Muscle layer of colon (tissue), 2 donors: ENCODE data around the gene NFIX.
"Not testable (repeated sequence)": the region's sequence is repeated elsewhere in the genome, so short reads cannot be mapped to it uniquely, and the experiment has no call there.

Source experiments
- H3K27ac ChIP-seq: one replicate; pipeline ENCODE4 v1.7.0; 2013; ENCODE audit warnings: low read depth, mild to moderate bottlenecking, low read length, moderate library complexity
- H3K27me3 ChIP-seq, 2 donors: one replicate each; pipeline ENCODE4 v1.7.0; 2013; ENCODE audit warnings: low read length in 2 of 2, mild to moderate bottlenecking in 2 of 2; ENCODE audit not compliant: insufficient read depth in 2 of 2, control insufficient read depth in 1 of 2
- H3K36me3 ChIP-seq: one replicate; pipeline ENCODE4 v1.7.0; 2013; ENCODE audit warnings: mild to moderate bottlenecking, low read length; ENCODE audit not compliant: insufficient read depth
- H3K4me1 ChIP-seq: one replicate; pipeline ENCODE4 v1.7.0; 2013; ENCODE audit warnings: mild to moderate bottlenecking, low read length; ENCODE audit not compliant: insufficient read depth
- H3K4me3 ChIP-seq, 2 donors: one replicate each; pipeline ENCODE4 v1.7.0; 2013; ENCODE audit warnings: low read length in 2 of 2, low read depth in 1 of 2, mild to moderate bottlenecking in 1 of 2, moderate library complexity in 1 of 2
- H3K9ac ChIP-seq: one replicate; pipeline ENCODE4 v1.7.0; 2013; ENCODE audit warnings: low read length
- H3K9me3 ChIP-seq: one replicate; pipeline ENCODE4 v1.7.0; 2013; ENCODE audit warnings: mild to moderate bottlenecking, low read length
- donor health status: abdominal sarcoma.
- donor health status: Adenocarcinoma of cecum.

NFIX gene

DNA sequence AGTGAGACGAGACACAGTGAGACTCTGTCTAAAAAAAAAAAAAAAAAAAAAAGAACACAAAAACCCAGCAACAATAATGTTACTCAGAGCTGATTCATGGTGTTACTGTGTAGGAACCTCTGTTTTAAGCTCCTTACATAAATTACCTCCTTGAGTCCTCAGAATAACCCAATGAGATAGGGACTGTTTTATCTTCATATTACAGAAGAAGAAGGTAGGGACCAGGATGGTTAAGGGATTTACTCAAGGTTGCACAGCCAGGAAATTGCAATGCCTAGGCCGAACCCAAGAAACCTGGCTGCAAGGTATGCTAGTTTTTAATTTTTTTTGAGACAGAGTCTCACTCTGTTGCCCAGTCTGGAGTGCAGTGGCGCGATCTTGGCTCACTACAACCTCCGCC, 27.4 kb upstream of the NFIX start:
- Histone ChIP-seq H3K9ac (no peak overlapping the region), H3K9me3 (no peaks in the 10 kb centered on the region), H3K36me3 (no peaks in the 10 kb centered on the region), H3K4me1 (peaks cover 13% of the 10 kb centered on the region), H3K27ac (no peak overlapping the region), H3K27me3 (no peaks in the 10 kb centered on the region), H3K4me3 (no peak overlapping the region)

DNA sequence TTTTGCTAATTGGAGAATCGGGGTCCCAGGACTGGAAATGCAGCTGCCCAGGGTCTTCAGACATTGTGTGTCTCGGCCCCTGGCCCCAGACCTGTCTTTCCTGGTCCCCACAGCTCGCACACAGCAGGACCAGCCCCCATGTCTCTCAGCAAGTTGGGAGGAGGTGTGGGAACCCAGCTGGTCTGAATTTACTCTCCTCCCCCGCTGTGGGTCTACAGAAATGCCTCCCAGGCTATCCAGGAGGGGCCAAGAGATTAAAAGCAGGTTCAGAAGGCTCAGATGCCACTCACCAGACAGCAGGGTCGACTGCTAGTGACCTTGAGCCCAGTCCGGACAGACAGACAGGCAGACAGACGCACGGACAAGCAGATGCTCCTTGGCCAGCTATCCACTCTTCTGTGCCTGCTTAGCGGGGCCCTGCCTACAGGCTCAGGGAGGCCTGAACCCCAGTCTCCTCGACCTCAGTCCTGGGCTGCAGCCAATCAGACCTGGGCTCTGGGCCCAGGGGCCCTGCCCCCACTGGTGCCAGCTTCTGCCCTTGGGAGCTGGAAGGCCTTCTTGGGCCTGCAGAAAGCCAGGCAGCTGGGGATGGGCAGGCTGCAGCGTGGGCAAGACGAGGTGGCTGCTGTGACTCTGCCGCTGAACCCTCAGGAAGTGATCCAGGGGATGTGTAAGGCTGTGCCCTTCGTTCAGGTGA, 25.8 kb upstream of the NFIX start, which contains the start of gene DAND5:
DAND5 (plus strand) TSS at position 285 of the 697 bp plus-strand sequence; CDS start at position 370, 85 bp downstream.
- Histone ChIP-seq H3K27me3 (no peaks in the 10 kb centered on the region), H3K36me3 (no peaks in the 10 kb centered on the region), H3K9ac (peak within 1 kb of the TSS; percentile 53), H3K4me1 (peaks cover 13% of the 10 kb centered on the region), H3K27ac (peak within 1 kb of the TSS; percentile 66), H3K9me3 (no peaks in the 10 kb centered on the region), H3K4me3 (no peak within 1 kb of the TSS)

DNA sequence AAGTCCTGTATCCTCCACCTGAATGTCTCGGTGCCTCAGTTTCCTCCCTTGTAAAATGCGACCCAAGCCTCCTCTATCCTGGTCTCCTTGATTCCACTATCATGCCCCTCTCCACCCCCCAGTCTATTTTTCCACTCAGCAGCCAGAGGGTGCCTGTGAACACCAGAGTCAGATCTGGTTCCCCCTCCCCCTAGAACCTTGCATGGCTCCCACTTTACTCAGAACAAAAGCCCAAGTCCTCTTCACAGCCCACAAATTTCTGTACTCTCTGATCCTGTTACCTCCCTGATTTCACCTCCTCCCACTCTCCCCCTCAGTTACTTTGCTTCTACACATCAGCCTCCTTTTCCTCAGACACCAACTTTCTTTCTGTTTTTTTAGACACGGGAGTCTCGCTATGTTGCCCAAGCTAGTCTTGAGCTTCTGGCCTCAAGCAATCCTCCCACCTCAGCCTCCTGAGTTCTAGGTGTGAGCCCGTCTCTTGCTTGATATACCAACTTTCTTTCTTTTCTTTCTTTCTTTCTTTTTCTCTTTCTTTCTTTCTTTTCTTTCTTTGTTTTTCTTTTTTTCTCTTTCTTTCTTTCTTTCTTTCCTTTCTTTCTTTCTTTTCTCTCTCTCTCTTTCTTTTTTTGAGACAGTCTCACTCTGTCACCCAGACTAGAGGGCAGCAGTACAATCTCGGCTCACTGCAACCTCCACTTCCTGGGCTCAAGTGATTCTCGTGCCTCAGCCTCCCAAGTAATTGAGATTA, 25.0 kb upstream of the NFIX start:
- Histone ChIP-seq H3K9ac (peak overlapping the region; percentile 53), H3K27ac (peak overlapping the region; percentile 66), H3K36me3 (no peaks in the 10 kb centered on the region), H3K4me3 (no peak overlapping the region), H3K27me3 (no peaks in the 10 kb centered on the region), H3K4me1 (peaks cover 13% of the 10 kb centered on the region), H3K9me3 (no peaks in the 10 kb centered on the region)

DNA sequence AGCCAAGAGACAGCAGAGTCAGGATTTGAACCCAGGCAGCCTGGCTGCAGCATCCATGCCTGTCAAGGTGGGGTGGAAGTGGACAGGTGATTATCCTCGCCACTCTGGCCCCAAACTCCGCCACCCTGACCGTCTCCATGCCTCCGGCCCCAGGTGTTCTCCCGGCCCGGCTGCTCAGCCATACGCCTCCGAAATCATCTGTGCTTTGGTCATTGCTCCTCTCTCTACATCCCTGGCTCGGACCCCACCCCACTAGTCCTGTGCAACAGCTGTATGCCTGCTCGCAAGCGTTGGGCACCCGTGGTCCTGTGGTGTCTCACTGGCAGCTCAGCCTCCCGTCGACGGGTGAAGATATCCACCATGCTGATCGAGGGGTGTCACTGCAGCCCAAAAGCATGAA, 22.0 kb upstream of the NFIX start:
- H3K27ac ChIP-seq: no peak overlapping the region
- H3K9ac ChIP-seq: no peak overlapping the region

DNA sequence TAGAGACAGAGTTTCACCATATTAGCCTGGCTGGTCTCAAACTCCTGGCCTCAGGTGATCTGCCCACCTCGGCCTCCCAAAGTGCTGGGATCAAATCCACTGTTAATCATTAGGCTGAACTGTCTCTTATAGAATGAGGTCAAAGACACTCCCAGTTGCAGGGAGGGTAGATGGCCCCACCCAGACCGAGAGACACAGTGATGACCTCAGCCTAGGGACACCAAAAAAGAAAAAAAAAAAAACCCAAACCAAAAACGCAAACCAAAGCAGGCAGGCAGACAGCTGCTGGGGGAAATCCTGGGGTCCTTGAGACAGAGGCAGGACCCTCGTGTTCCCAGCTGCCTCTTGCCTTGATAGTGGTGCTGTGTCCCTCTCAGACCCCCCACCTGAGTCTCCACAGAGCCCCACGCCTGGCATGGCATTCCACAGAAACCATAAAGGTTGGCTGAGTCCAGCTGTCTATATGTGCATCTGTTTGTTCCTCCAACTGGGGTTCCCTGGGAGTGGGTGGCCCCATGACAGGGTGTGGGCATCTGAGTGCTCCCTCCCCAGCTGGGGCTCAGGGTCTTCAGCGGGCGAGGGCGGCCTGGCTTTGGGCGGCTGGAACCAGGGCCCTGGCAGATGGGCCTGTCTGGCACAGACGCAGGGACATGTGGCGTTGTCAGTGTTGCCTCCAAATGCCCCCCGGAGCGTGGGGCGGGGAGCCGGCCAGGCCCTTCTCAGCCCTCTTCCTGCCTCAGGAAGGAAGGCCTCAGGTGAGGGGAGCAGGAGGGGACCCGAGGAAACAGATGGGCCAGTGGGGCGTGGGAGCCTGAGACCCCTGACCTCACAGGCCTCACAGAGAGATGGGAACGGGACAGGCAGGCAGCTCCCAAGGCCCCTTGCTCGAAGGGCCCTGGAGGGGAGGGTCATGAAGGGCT, 20.7 kb upstream of the NFIX start:
- no peak overlapping the region for H3K4me3 ChIP-seq
- H3K4me1 ChIP-seq: peaks cover 12% of the 10 kb centered on the region
- H3K9me3 ChIP-seq: no peaks in the 10 kb centered on the region
- no peaks in the 10 kb centered on the region for H3K27me3 ChIP-seq
- H3K27ac ChIP-seq: no peak overlapping the region
- no peaks in the 10 kb centered on the region for H3K36me3 ChIP-seq
- H3K9ac ChIP-seq: no peak overlapping the region

More for the DNA sequence above, 22.0 kb upstream of the NFIX start:
- Histone ChIP-seq H3K36me3 (no peaks in the 10 kb centered on the region), H3K27me3 (no peaks in the 10 kb centered on the region), H3K4me1 (peaks cover 16% of the 10 kb centered on the region), H3K4me3 (no peak overlapping the region), H3K9me3 (no peaks in the 10 kb centered on the region)

DNA sequence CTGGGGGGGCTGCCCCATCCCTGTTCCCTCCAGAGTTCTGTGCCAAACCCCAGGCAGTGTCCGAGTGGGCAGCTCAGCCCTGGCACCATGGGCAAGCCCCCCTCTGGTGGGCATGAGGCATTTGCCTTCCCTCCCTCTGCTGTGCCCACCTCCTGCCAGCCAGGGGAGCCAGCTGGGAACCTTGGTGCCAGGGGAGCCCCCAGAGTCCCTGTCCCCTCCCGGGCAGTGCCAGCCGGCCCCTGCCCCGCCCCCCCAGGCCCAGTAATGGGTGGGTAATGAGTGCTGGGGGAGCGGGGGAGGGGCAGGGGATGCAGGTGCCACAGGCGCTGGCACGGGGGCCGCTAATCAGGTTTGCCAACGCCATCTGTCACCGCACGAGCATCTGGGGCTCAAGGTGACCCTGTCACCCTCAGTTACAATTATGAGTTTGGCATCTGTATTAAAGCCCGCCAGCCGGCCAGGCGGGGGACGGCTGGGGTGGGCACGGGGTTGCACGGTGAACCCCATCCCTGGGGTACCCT, 20.0 kb upstream of the NFIX start:
- Histone ChIP-seq H3K4me3 (no peak overlapping the region), H3K27ac (no peak overlapping the region)

DNA sequence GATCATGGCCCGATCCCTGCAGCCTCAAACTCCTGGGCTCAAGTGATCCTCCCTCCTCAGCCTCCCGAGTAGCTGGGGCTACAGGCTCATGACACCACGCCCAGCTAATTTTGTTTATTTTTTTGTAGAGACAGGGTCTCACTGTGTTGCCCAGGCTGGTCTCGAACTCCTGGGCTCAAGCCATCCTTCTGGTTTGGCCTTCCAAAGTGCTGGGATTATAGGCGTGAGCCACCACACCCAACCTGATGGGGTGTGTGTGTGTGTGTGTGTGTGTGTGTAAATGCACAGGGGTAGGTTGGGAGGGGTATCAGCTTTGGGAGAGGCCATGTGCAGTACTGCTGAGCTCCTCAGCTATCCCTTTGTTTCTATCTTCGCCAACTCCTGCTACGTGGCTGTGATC, 19.2 kb upstream of the NFIX start:
- not testable (repeated sequence) for H3K9me3 ChIP-seq, H3K36me3 ChIP-seq, H3K27me3 ChIP-seq, H3K4me3 ChIP-seq, H3K9ac ChIP-seq, H3K27ac ChIP-seq, H3K4me1 ChIP-seq

More for the DNA sequence above, 20.0 kb upstream of the NFIX start:
- no peaks in the 10 kb centered on the region for H3K9me3 ChIP-seq
- peaks cover 4% of the 10 kb centered on the region for H3K4me1 ChIP-seq
- no peaks in the 10 kb centered on the region for H3K36me3 ChIP-seq
- no peak overlapping the region for H3K9ac ChIP-seq
- H3K27me3 ChIP-seq: no peaks in the 10 kb centered on the region

DNA sequence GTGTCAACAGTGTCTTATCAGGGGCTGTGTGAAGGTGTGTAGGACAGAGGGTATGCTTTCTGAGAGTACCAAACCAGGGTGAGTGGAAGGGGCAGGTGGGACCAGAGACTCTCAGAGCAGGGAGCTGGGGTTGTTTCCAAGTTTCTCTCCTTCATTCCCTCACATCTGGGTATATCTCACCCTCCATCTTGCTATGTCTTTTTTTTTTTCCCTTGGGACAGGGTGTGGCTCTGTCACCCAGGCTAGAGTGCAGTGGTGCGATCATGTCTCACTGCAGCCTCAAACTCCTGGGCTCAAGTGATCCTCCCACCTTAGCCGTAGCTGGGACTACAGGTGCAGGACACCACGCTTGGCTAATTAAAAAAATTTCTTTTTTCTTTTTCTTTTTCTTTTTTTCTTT, 15.3 kb upstream of the NFIX start:
- Histone ChIP-seq H3K27me3 (no peaks in the 10 kb centered on the region), H3K9me3 (no peaks in the 10 kb centered on the region), H3K4me1 (peaks cover 20% of the 10 kb centered on the region), H3K36me3 (no peaks in the 10 kb centered on the region), H3K9ac (no peak overlapping the region), H3K4me3 (no peak overlapping the region), H3K27ac (no peak overlapping the region)

DNA sequence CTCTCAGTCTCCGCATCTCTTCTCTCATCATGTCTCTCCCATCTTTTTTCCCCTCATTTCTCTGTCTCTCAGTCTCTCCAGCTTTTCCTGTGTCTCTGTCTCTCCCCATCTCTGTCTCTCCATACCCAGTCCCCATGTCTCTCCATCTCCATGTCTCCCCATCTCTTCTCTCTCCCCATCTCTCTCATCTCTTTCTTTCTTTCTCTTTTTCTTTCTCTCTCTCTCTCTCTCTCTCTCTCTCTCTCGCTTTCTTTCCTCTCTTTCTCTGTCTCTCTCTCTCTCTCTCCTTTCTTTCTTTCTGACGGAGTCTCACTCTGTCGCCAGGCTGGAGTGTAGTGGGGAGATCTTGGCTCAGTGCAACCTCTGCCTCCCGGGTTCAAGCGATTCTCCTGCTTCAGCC, 12.6 kb upstream of the NFIX start:
- Histone ChIP-seq H3K27me3 (no peaks in the 10 kb centered on the region), H3K9me3 (no peaks in the 10 kb centered on the region), H3K27ac (no peak overlapping the region), H3K4me1 (peaks cover 22% of the 10 kb centered on the region), H3K9ac (peak overlapping the region; percentile 39), H3K36me3 (no peaks in the 10 kb centered on the region), H3K4me3 (no peak overlapping the region)

DNA sequence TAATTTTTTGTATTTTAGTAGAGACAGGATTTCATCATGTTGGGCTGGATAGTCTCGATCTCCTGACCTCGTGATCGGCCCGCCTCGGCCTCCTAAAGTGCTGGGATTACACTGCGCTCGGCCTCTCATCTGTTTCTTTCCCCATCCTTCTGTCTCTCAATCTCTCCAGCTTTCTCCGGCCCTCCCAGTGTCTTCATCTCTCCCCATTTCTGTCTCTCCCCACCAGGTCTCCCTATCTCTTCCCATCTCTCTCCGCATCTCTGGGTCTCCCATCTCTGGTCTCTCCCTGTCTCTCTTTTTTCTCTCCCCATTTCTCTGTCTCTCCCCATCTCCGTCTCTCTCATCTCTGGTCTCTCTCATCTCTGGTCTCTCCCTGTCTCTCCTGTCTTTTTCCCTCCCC, 12.2 kb upstream of the NFIX start:
- peak overlapping the region; percentile 39 for H3K9ac ChIP-seq
- H3K4me3 ChIP-seq: peak overlapping the region; percentile 31 to 35
- H3K27ac ChIP-seq: no peak overlapping the region

More for the DNA sequence above, 12.2 kb upstream of the NFIX start:
- Histone ChIP-seq H3K9me3 (no peaks in the 10 kb centered on the region), H3K27me3 (no peaks in the 10 kb centered on the region), H3K4me1 (peaks cover 20% of the 10 kb centered on the region), H3K36me3 (no peaks in the 10 kb centered on the region)
